Skeletal muscle tissue (tissue), 1 donor: ENCODE measurements around the gene HNRNPAB. TPM values are rescaled to one million over a fixed set of nuclear protein-coding genes. Genes with fewer than 3 reads are reported as not detected.

Experiments used
- total RNA-seq: library from RNA; depleted of rRNA; stranded (reverse); fragments of >200 nt; gene quantifications from one replicate; pipeline ENCODE4 v1.2.3, GENCODE V29; 2014

The HNRNPAB gene
- total RNA-seq, 1 donor from 2014 or later = 44.4 TPM

Other genes with a start within 250 kb of the HNRNPAB start
- not detected for gene PROP1, start 208.3 kb upstream of the HNRNPAB start, total RNA-seq
- 12.0 TPM for gene N4BP3, start 91.0 kb upstream of the HNRNPAB start, total RNA-seq
- 29.2 TPM for gene RMND5B, start 73.5 kb upstream of the HNRNPAB start, total RNA-seq
- gene NHP2, start 50.6 kb upstream of the HNRNPAB start, total RNA-seq = 77.8 TPM
- not detected for gene GMCL2, start 17.2 kb upstream of the HNRNPAB start, total RNA-seq
- gene PHYKPL, start 28.3 kb downstream of the HNRNPAB start, total RNA-seq = 38.1 TPM